ENCODE data around the gene TMEM156.

Gene TMEM156

DNA sequence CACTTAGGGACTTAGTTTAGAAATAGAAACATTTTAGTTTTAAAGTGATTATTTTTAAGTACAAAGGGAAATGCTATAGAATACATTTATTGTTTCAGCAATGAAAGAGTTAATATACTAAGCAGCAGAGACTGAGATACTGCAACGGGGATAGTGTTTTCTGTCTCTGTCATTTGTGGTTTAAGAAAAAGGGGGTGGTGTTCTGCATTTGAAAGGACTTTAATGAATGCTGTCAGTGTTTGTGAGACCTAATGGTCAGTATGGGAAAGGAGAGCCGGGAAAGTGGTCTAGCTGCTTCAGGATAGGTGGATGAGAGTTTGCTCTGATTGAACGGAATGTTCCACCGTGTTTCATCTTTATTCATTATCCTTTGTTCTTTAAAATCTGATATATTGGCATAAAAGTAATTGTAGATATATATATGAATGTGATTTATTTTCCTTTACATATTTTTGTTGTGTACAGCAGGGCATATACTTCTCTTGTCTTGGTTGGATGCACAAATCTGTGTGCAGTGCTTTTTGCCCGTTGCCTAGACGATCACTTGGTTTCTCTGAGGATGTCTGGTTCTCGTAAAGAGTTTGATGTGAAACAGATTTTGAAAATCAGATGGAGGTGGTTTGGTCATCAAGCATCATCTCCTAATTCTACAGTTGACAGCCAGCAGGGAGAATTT, 30.0 kb upstream of the TMEM156 start, which contains the start of gene KLHL5:
KLHL5 (plus strand) TSS at position 139 of the 676 bp plus-strand sequence; CDS start at position 560, 421 bp downstream.
- Histone ChIP-seq H3K27ac (ENCODE audit: low read length, poor library complexity, severe bottlenecking) (no peak within 1 kb of the TSS), H2AK5ac (ENCODE audit: low read length, severe bottlenecking) (no peak within 1 kb of the TSS), H4K8ac (ENCODE audit: low read length) (no peak within 1 kb of the TSS), H3K9ac (ENCODE audit: low read length) (peak within 1 kb of the TSS; percentile 27), H3K36me3 (ENCODE audit: control insufficient read depth in 1 of 2, insufficient read depth in 2 of 2, low read depth in 1 of 2, low read length in 2 of 2) (no peaks in the 10 kb centered on the region), H3K27me3 (ENCODE audit: control insufficient read depth in 1 of 2, insufficient read depth in 1 of 2, low read length in 2 of 2) (no peaks in the 10 kb centered on the region), H3K9me3 (ENCODE audit: control insufficient read depth, low read length) (no peaks in the 10 kb centered on the region), H3K4ac (ENCODE audit: low read depth in 1 of 2, low read length in 2 of 2) (no peak within 1 kb of the TSS), H2AFZ (ENCODE audit: low read depth, low read length) (no peak within 1 kb of the TSS), H3K4me1 (ENCODE audit: control insufficient read depth, insufficient read depth, low read depth, low read length) (no peaks in the 10 kb centered on the region), H2BK15ac (ENCODE audit: low read depth, poor library complexity, severe bottlenecking) (no peak within 1 kb of the TSS), H2BK5ac (ENCODE audit: low read depth, low read length, poor library complexity, severe bottlenecking) (no peak within 1 kb of the TSS), H3K18ac (ENCODE audit: low read depth in 1 of 2, low read length in 2 of 2) (no peak within 1 kb of the TSS), H3K79me1 (replicated peaks; ENCODE audit: low read length, poor library complexity, severe bottlenecking) (peaks cover 12% of the 10 kb centered on the region), H3K23ac (ENCODE audit: low read length in 2 of 2) (no peak within 1 kb of the TSS), H2BK12ac (ENCODE audit: low read length in 2 of 2) (no peak within 1 kb of the TSS), H3K4me2 (ENCODE audit: low read length, poor library complexity, severe bottlenecking) (no peak within 1 kb of the TSS), H3K14ac (ENCODE audit: low read length in 2 of 2) (peak within 1 kb of the TSS in 1 of 2 experiments; percentile 74), H3K4me3 (ENCODE audit: insufficient read depth in 1 of 2, low read depth in 1 of 2, low read length in 2 of 2) (no peak within 1 kb of the TSS), H4K91ac (ENCODE audit: low read length) (no peak within 1 kb of the TSS), H2BK120ac (ENCODE audit: low read depth, low read length) (no peak within 1 kb of the TSS)
- peak; percentile 63 for DNase-seq
- 32% methylated on average over 5 of the region's 7 CpGs for WGBS

- Histone ChIP-seq H3K4me2 (ENCODE audit: low read length, poor library complexity, severe bottlenecking) (no peak overlapping the region), H2BK5ac (ENCODE audit: low read depth, low read length, poor library complexity, severe bottlenecking) (no peak overlapping the region), H3K27ac (ENCODE audit: low read length, poor library complexity, severe bottlenecking) (no peak overlapping the region), H2AFZ (ENCODE audit: low read depth, low read length) (no peak overlapping the region), H3K4me1 (ENCODE audit: control insufficient read depth, insufficient read depth, low read depth, low read length) (no peaks in the 10 kb centered on the region), H4K8ac (ENCODE audit: low read length) (no peak overlapping the region), H2BK15ac (ENCODE audit: low read depth, poor library complexity, severe bottlenecking) (no peak overlapping the region), H2BK12ac (ENCODE audit: low read length in 2 of 2) (no peak overlapping the region), H3K14ac (ENCODE audit: low read length in 2 of 2) (no peak overlapping the region), H3K23ac (ENCODE audit: low read length in 2 of 2) (no peak overlapping the region), H2BK120ac (ENCODE audit: low read depth, low read length) (no peak overlapping the region), H3K18ac (ENCODE audit: low read depth in 1 of 2, low read length in 2 of 2) (no peak overlapping the region), H2AK5ac (ENCODE audit: low read length, severe bottlenecking) (no peak overlapping the region), H3K4ac (ENCODE audit: low read depth in 1 of 2, low read length in 2 of 2) (no peak overlapping the region), H3K4me3 (ENCODE audit: insufficient read depth in 1 of 2, low read depth in 1 of 2, low read length in 2 of 2) (no peak overlapping the region), H3K9me3 (ENCODE audit: control insufficient read depth, low read length) (no peaks in the 10 kb centered on the region), H4K91ac (ENCODE audit: low read length) (no peak overlapping the region), H3K9ac (ENCODE audit: low read length) (no peak overlapping the region), H3K36me3 (ENCODE audit: control insufficient read depth in 1 of 2, insufficient read depth in 2 of 2, low read depth in 1 of 2, low read length in 2 of 2) (no peaks in the 10 kb centered on the region), H3K79me1 (replicated peaks; ENCODE audit: low read length, poor library complexity, severe bottlenecking) (peaks cover 10% of the 10 kb centered on the region), H3K27me3 (ENCODE audit: control insufficient read depth in 1 of 2, insufficient read depth in 1 of 2, low read length in 2 of 2) (no peaks in the 10 kb centered on the region)
- WGBS: no CpG with 5 or more reads among the region's 1 CpG
- DNase-seq: no peak
Measured at GRCh38 chr4:39061457-39061856, 29.2 kb upstream of the TMEM156 start.

DNA sequence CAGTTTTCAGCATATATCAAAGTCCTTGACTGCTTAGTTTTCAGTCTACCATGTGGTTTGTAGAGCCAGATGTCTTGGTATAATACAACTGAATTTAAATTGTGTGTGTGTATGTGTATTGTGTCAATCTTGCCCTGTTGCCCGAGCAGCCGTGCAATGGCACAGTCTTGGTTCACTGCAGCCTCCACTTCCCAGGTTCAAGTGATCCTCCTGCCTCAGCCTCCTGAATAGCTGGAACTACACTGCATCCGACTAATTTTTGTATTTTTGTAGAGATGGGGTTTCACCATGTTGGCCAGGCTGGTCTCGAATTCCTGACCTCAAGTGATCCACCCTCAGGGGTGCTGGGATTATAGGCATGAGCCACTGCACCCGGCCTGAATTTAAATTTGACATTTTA, 23.8 kb upstream of the TMEM156 start:
- no peak overlapping the region for H3K14ac ChIP-seq (ENCODE audit: low read length in 2 of 2)
- no peak overlapping the region for H2BK5ac ChIP-seq (ENCODE audit: low read depth, low read length, poor library complexity, severe bottlenecking)
- H4K8ac ChIP-seq (ENCODE audit: low read length): no peak overlapping the region
- H2AK5ac ChIP-seq (ENCODE audit: low read length, severe bottlenecking): no peak overlapping the region
- no peak for DNase-seq
- peaks cover 1% of the 10 kb centered on the region for H3K4me1 ChIP-seq (ENCODE audit: control insufficient read depth, insufficient read depth, low read depth, low read length)
- no peak overlapping the region for H4K91ac ChIP-seq (ENCODE audit: low read length)
- no peaks in the 10 kb centered on the region for H3K9me3 ChIP-seq (ENCODE audit: control insufficient read depth, low read length)
- no peak overlapping the region for H3K4me3 ChIP-seq (ENCODE audit: insufficient read depth in 1 of 2, low read depth in 1 of 2, low read length in 2 of 2)
- H3K23ac ChIP-seq (ENCODE audit: low read length in 2 of 2): no peak overlapping the region
- no peak overlapping the region for H3K18ac ChIP-seq (ENCODE audit: low read depth in 1 of 2, low read length in 2 of 2)
- H3K27me3 ChIP-seq (ENCODE audit: control insufficient read depth in 1 of 2, insufficient read depth in 1 of 2, low read length in 2 of 2): no peaks in the 10 kb centered on the region
- H3K4me2 ChIP-seq (ENCODE audit: low read length, poor library complexity, severe bottlenecking): no peak overlapping the region
- no peaks in the 10 kb centered on the region for H3K36me3 ChIP-seq (ENCODE audit: control insufficient read depth in 1 of 2, insufficient read depth in 2 of 2, low read depth in 1 of 2, low read length in 2 of 2)
- H2BK15ac ChIP-seq (ENCODE audit: low read depth, poor library complexity, severe bottlenecking): no peak overlapping the region
- no peak overlapping the region for H2AFZ ChIP-seq (ENCODE audit: low read depth, low read length)
- H2BK120ac ChIP-seq (ENCODE audit: low read depth, low read length): no peak overlapping the region
- peaks cover 6% of the 10 kb centered on the region for H3K79me1 ChIP-seq (replicated peaks; ENCODE audit: low read length, poor library complexity, severe bottlenecking)
- H3K9ac ChIP-seq (ENCODE audit: low read length): no peak overlapping the region
- no peak overlapping the region for H3K27ac ChIP-seq (ENCODE audit: low read length, poor library complexity, severe bottlenecking)
- no peak overlapping the region for H2BK12ac ChIP-seq (ENCODE audit: low read length in 2 of 2)
- H3K4ac ChIP-seq (ENCODE audit: low read depth in 1 of 2, low read length in 2 of 2): no peak overlapping the region
- WGBS: 100% methylated on average over 1 of the region's 5 CpGs

DNA sequence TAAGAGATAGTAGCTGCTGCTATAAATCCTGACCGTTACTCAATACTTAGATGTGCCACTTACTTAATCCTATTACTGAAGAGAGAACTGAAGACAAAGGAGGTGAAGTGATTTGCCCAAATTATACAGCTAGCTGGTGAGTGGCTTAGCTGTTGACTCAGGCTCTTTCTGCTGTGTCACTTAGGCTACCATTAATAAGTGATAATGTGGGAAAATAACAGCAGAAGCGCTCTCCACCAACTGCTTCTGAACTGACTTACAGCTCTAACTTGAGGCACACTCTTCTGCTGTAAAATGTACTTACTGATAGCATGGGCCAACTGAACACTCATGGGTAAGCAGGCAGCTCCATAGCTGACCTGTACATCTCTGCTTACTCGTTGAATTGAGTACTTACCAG, 22.3 kb upstream of the TMEM156 start:
- H3K18ac ChIP-seq (ENCODE audit: low read depth in 1 of 2, low read length in 2 of 2): peak overlapping the region in 1 of 2 experiments; percentile 11
- no peak overlapping the region for H3K4me3 ChIP-seq (ENCODE audit: insufficient read depth in 1 of 2, low read depth in 1 of 2, low read length in 2 of 2)
- peaks cover 2% of the 10 kb centered on the region for H3K79me1 ChIP-seq (replicated peaks; ENCODE audit: low read length, poor library complexity, severe bottlenecking)
- no peak overlapping the region for H2AFZ ChIP-seq (ENCODE audit: low read depth, low read length)
- no peak overlapping the region for H3K4ac ChIP-seq (ENCODE audit: low read depth in 1 of 2, low read length in 2 of 2)
- DNase-seq: peak; percentile 40
- peak overlapping the region; percentile 11 for H3K27ac ChIP-seq (ENCODE audit: low read length, poor library complexity, severe bottlenecking)
- no peak overlapping the region for H3K14ac ChIP-seq (ENCODE audit: low read length in 2 of 2)
- no peak overlapping the region for H4K8ac ChIP-seq (ENCODE audit: low read length)
- H3K9ac ChIP-seq (ENCODE audit: low read length): no peak overlapping the region
- no peak overlapping the region for H4K91ac ChIP-seq (ENCODE audit: low read length)
- H3K9me3 ChIP-seq (ENCODE audit: control insufficient read depth, low read length): no peaks in the 10 kb centered on the region
- no peak overlapping the region for H2BK12ac ChIP-seq (ENCODE audit: low read length in 2 of 2)
- H3K23ac ChIP-seq (ENCODE audit: low read length in 2 of 2): no peak overlapping the region
- no peak overlapping the region for H2AK5ac ChIP-seq (ENCODE audit: low read length, severe bottlenecking)
- peaks cover 1% of the 10 kb centered on the region for H3K4me1 ChIP-seq (ENCODE audit: control insufficient read depth, insufficient read depth, low read depth, low read length)
- no peak overlapping the region for H2BK5ac ChIP-seq (ENCODE audit: low read depth, low read length, poor library complexity, severe bottlenecking)
- H2BK120ac ChIP-seq (ENCODE audit: low read depth, low read length): no peak overlapping the region
- no peaks in the 10 kb centered on the region for H3K36me3 ChIP-seq (ENCODE audit: control insufficient read depth in 1 of 2, insufficient read depth in 2 of 2, low read depth in 1 of 2, low read length in 2 of 2)
- no peaks in the 10 kb centered on the region for H3K27me3 ChIP-seq (ENCODE audit: control insufficient read depth in 1 of 2, insufficient read depth in 1 of 2, low read length in 2 of 2)
- H2BK15ac ChIP-seq (ENCODE audit: low read depth, poor library complexity, severe bottlenecking): no peak overlapping the region
- WGBS: 94% methylated on average over 1 of the region's 3 CpGs
- H3K4me2 ChIP-seq (ENCODE audit: low read length, poor library complexity, severe bottlenecking): no peak overlapping the region
